HS-27A (cell line): ENCODE data around the gene PRDM7.

Experiments used
- DNase-seq: peaks from one replicate; pipeline ENCODE4 v3.0.0-alpha.2; 2012; ENCODE audit warnings: low read depth, missing footprints

PRDM7 gene

DNA sequence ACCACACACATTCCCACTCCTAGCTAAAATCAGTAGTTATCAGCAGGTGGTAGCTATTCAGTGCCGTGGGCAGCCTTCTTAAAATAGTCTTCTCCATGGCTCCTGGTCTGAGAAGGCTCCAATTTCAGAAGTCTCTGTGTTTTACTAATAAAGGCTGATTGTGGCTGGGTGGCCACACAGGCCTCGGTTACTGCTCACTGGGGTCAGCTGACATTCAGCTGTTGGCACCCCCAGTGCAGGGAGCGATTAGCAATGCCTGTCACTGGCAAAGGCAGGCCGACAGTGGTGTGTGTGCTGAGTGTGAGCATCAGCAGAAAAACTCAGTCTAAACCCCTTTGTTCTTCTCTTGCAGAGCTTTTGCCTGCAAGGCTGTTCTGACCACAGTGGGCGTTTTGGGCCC lies 41.2 kb downstream of the PRDM7 start:
- no peak for DNase-seq

DNA sequence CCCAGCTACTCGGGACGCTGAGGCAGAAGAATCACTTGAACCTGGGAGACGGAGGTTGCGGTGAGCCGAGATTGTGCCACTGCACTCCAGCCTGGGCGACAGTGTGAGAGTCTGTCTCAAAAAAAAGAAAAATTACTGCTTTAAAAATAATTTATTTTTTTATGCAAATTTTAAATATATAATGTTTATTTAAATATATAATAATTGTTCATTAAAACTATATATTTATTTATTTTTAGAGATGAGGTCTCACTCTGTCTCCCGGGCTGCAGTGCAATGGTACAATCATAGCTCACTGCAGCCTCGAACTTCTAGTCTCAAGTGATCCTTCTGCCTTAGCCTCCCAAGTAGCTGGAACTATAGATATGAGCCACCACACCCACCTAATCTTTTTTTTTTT lies 42.6 kb downstream of the PRDM7 start:
- DNase-seq: no peak

DNA sequence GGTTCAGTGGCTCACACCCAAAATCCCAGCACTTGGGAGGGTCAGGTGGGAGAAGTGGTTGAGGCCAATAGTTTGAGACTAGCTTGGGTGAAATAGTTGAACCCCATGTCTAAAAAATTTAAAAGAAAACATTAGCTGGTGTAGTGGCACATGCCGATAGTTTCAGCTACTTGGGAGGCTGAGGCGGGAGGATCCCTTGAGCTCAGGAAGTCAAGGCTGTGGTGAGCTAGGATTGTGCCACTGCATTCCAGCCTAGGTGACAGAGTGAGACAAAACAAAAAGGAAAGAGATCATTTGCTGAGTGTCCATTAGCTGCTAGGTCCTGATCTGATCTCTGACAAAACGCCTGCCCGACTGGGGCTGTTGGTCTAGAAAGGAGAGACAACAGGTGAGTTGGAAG lies 43.7 kb downstream of the PRDM7 start:
- no peak for DNase-seq

DNA sequence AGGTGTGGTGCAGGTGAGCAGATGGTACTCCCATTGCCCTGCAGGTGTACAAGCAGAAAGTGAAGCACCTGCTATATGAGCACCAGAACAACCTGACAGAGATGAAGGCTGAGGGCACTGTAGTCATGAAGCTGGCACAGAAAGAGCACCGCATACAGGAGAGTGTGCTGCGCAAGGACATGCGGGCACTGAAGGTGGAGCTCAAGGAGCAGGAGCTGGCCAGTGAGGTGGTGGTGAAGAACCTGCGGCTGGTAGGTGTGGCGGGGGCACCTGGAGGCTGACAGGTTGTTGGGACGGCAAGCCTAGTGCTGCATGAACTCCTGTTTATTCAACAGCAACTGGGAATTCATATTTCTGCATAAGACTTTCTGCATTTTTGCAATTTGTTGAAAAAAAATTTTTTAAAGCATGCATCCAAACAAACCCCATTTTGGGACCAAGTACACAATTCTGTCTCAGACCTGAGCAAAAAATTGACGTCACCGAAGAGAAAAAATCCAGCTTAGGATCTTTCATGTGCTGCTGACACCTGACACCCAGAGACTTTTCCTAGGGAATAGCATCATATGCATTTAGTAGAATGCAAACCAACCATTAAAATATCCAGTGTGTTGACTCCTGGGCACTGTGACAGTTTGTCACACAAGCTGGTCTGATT lies 44.3 kb downstream of the PRDM7 start:
- DNase-seq: no peak

DNA sequence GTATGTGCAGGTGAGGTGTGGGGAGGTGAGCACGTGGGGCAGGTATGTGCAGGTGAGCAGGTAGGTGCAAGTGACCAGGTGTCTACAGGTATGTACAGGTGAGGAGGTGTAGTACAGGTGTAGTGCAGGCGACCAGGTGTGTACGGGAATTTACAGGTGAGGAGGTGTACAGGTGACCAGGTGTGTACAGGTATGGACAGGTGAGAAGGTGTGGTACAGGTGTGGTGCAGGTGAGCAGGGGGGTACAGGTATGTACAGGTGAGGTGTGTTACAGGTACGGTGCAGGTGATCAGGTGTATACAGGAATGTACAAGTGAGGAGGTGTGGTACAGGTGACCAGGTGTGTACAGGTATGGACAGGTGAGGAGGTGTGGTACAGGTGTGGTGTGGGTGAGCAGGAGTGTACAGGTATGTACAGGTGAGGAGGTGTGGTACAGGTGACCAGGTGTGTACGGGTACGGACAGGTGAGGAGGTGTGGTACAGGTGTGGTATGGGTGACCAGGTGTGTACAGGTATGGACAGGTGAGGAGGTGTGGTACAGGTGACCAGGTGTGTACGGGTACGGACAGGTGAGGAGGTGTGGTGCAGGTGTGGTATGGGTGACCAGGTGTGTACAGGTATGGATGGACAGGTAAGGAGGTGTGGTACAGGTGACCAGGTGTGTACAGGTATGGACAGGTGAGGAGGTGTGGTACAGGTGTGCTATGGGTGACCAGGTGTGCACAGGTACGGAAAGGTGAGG lies 45.0 kb downstream of the PRDM7 start:
- no peak for DNase-seq

DNA sequence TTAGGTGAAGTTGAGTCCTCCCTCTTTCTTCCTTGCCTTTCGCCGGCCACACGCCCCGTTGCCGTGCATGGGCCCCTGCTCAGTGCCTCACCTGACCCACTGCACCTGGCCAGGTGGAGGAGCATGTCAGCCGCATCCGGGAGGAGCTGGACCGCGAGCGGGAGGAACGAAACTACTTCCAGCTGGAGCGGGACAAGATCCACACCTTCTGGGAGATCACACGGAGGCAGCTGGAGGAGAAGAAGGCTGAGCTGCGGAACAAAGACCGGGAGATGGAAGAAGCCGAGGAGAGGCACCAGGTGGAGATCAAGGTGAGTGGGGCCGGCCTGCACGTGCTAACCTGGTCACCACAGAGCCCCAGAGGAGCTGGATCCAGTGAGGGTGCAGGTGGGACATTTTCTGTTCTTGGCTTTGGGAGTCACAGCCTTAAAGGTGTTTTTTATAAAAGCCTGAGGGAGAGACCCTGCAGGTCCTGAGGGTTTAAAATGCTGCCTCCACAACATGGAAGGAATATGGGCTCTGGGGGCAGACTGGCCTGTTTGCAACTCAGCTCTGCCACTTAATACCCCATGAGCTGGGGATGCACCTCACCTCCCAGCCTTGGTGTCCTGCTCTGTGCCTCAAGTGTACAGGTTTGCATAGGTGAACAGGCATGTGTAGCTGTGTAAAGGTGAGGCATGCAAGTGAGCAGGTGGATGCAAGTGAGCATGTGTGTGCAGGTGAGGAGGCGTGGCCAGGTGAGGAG lies 45.8 kb downstream of the PRDM7 start:
- DNase-seq: no peak

DNA sequence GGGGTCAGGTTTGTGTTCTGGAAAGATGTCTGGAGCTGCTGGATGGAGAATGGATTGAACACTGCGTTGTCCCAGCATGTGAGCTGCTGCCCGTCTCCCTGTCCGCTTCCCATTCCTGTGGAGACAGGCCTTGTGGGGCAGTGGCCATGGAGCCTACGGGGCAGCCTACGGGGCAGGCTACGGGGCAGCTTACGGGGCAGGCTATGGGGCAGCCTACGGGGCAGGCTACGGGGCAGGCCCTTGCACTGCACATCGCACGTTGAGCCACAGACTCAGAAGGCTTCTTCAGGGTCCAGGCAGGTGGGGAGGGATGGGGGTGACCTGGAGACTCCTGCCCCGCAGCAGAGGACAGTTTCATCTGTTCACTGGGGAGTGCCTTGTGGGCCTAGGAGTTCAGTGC lies 48.1 kb downstream of the PRDM7 start:
- no peak for DNase-seq

DNA sequence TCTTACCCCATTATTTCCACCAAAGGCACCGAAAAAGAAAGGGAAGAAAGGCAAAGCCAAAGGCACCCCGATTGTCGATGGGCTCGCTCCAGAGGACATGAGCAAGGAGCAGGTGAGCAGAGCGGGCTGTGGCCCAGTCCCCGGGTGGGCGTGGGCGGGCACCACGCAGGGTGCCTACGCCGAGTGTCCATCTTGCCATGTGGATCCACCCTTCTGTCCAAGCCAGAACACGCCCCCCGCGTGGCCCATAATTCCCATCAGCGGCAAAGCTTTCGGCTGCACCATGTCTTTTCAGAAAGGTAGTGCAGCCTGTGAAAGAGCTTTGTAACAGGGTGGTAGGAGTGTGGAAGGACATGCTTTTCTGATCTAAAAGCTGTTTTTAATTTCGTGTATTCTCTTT lies 49.5 kb downstream of the PRDM7 start:
- DNase-seq: no peak

DNA sequence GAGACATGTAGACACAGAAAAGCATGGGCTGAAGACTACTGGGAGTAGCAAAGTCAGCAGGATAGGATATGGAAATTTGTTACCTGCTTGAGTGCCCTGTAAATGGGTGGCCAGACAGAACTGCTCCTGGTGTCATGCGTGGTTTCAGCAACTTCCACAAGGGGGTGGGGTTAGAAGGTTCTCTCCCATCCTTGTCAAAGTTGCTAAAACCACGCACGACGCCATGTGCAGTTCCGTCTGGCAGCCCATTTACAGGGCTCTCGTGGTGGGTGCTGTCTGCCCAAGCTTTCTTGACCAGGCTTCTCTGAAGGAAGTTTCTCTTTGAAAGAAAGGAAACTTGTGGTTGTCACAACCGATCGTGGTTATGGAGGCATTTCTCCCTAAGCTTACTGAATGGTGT lies 51.0 kb downstream of the PRDM7 start:
- no peak for DNase-seq

DNA sequence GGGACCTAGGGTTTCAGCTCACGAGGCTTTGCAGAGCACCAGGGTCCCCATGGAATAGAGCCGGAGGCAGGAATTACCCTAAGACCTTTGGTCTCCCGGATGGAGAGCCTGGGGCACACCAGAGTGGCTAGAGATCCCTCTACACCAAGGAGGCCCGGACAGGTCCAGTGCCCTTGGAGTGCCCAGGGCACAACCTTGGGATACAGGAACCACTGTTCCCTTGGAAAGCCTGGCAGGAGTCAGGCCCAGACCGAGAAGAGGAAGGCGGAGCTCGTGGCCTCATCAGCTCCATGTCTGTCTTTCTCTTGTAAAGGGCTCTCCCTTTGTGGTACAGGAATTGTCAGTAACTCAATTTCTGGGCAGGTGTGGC lies 54.1 kb downstream of the PRDM7 start:
- DNase-seq: no peak

DNA sequence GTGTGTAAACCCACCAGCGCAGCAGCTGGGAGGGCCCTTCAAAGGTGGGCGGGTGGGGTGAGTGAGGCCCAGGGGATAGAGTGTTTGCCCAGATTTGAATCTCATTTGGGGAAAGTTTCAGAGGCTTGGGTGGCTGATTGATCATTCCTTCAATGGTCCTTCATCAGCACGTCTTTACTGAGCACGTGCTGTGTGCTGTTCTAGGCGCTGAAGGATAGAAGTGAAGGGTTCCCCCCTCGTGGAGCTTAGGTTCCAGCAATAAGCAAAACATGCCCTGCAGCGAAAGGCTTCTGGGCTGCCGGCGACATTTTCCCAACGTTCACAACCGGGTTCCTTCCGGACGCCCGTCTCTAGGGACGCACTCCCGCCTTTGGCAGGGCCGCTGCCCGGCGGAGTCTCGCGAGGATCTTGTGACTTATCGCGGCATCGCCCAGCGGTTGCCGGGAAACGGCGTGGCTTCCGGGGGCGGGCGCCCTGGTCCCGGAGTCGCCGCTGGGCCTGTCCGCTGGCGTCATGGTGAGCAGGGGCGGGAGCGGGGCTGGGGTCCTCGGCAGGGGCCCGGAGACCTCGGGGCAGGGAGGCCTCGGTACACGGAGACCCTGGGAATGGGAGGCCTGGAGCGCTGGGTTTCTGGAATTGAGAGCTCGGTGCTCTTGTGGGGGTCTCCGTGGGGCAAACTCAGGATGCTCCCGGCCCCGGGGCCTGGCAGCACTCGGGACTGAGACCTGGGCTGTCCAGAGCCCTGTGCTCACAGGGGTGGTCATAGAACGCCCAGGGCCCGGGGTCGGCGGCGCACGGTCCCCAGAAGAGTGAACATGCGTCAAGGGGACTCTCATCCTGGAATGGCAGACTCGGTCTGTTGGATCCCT lies 54.7 kb downstream of the PRDM7 start:
- DNase-seq: peak; percentile 58

DNA sequence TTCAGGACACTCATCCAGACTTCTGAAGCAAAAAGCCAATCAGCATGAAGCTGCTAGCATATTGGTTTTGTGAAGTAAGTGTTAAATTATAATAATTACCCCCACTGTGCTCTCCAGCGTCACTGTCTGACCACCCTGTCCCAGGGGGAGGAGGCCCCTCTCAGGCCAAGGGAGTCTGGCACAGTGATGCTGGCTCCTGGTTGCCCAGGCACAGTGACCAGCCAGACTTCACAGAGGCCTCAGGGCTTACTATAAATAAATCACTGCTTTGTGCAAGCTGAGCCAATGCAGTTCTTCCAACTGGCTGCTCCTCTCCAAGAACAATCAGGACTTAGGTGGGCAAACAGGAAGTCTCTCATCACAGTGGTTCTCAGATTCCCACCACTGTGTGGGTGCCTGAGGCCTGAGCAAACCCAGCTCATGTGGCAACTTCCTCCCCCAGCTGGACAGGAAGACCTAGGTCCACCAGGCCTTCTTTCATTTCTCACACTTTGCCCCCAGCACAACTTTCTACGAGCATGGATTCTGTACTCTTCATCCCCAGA lies 56.2 kb downstream of the PRDM7 start:
- no peak for DNase-seq

DNA sequence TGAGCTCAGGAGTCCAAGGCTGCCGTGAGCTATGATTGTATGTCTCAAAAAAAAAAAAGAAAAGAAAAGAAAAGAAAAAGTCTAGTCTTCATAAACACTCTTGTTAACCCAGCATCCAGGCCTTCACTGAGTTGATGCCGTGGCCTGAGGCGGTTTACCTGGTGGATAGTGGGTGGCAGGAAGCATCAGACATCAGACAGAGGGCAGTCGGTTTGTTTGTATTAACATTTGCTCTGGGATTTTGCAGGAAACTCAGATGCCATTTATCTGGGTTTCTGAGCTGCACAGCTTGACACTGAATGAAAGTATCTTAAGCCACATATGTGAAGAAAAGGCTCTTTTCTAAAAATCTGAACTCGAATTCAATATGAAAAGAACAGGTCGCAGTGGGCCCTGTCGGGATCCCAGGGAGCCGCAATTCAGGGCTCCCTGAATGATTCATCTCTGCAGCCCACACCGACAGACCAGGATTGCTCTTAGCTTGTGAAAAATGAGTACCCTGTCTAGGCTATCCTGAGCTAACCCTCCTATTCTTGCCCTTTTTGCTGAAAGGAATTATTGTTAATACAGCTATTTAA lies 56.8 kb downstream of the PRDM7 start:
- DNase-seq: no peak

DNA sequence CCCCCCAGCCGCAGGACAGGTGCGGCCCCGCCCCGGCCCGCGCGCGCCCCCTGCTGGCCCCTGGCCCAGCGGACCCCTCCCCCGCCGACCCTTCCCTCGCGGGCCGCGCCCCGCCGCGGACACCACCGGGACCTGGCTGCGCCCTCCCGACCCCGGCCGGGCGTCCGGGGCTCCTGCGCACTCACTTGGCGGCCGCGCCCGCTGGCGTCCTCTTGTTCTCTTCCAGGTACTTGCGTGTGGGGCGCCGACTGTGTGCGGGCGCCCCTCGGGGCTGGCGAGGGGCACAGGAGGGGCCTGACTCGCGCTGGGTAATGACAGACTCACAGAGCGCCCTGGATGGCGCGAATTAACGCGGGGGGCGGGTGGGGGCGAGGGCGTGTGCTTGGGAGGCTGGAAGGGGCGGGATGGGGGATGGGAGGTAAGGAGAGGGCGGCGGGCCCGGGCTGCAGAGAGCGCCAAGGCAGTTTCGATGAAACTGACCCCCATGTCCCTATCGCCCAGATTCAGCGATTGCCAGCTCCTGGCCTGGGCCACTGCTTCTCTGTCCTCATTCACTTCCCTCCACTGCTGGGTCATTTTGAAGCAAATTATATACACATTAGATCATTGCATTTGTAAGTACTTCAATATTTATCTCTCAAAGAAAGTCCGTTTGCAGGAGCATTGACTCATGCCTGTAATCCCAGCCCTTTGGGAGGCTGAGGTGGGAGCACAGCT lies 57.4 kb downstream of the PRDM7 start:
- DNase-seq: no peak

DNA sequence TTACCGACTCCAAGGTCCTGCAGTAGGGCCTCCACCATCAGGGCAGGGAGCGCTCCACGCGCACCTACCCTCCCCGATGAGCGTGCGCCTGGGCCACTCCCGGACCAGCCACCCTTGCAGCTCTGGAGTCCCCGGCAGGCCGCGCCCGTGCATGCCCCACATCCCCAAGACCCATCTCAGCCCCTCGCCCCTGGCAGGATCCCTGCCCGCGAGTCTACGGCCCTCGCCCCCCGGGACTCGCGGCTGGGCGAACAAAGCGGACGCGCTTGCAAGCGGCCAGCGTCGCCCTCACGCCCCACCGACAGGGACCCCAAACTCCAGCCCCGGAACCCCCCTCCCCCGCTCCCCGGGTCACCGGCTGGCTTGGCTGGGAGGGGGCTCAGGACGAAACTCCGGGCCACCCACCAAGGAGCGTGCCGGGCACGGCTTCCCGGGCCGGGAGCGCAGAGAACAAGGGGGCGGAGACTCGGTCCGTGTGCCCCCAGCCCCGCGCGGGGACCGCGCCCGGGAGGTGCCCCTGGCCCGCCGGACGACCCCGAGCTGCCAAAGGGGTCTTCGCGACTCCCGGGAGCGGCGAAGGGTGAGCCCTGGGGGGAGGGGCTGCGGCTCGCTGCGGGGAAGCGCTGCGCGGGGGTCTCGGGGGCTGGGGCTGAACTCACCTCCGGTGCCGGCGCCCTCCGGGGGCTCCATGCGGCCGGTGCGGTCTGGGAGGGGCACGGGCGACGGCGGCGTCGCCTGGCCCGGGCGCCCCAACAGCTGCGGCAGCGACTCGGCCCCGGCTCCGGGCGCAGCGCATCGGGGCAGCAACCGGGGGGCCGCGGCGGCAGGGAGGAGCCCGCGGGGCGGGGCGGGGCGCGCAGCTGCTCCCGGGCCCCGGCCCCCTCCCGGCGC lies 58.2 kb downstream of the PRDM7 start, which contains the start of gene DBNDD1:
Gene DBNDD1, minus strand, starts transcription at position 805 of the 891 bp plus-strand sequence. Its CDS starts 115 bp downstream, at position 690.
- no peak for DNase-seq

DNA sequence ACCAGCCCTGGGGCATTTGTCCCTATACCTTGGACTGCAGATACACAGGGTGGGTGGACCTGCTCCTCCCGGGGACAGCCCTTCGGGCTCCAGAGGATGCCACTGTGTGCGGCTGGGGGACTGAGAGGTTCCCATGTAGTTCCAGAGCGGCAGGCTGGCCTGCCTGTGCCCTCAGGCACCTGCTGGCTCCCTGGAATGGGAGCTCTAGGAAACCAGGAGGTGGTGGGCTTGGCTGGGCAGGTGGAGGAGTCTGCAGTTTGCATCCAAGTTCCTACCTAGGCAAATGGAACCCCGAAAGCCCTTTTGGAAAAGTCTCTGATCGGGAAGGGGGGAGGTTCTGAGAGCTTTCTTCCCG lies 58.9 kb downstream of the PRDM7 start:
- DNase-seq: no peak

DNA sequence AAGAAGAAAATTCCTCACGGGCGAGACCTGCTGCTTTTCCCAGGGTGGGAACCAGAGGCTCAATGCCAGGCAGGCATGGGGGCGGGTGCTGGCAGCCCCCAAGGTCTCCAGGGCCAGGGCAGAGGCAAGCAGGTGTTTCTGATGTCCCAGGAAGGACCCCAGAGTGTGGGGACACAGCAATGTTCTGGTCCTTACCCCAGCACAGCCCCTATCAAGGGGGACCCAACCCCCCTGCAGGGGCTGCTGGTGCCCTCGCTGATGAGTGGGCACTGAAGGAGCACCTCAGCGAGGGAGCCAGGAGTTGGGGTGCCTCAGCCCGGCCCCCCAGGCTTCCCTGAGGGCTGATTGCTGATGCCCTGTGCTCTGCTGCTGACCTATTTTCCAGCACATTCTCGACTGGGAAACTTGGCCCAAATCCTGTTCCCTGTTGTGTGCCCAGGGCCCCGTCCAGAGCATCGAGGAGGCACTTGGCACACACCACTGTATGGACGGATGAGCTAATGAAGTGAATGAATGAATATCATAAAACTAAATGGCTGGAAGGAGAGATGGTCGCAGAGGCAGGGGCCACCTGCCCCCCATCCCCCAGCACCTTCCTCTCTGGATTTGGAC lies 60.7 kb downstream of the PRDM7 start:
- no peak for DNase-seq

DNA sequence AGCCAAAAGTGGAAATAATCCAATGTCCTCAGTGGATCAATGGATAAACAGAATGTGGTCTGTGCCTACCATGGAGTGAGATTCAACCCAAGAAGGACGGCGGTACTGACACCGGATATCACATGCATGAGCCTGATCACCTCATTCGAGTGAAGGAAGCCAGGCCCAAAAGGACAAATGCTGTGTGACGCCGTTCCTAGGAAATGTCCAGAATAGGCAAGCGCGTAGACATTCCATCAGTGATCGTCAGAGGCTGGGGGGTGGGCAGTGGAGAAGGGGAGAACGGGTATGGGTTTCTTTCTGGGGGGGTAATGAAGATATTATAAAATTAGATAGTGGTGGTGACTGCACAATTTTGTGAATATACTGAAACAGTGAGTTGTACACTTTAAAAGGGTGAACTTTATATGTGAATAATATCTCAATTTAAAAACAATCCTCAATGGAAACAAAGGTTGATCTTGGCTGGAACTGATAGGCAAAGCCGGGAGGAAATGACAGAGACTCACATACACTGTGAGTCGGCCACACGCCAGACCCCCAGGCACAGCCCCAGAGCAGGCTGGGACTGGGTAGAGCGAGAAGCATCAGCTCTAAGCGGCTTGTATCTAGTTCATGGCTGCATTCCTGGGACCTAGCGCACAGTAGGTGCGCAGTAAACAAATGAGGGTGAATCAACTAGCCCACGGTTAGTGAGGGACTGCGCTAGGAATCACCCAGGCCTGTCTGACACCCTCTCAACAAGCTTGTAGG lies 61.4 kb downstream of the PRDM7 start:
- DNase-seq: no peak
